ENCODE data around the gene BTBD3. TPM values are rescaled to one million over a fixed set of nuclear protein-coding genes. Genes with fewer than 3 reads are reported as not detected.

Gene BTBD3
- total RNA-seq, 2 experiments from 2014 or later: 0.82 TPM; not detected in 1

GRCh38 chr20:11882651-11883050 is 35.0 kb upstream of the BTBD3 start:
- no peak for TF ChIP-seq EZH2phosphoT487 (IDR thresholded peaks at IDR 0.05; ENCODE audit: borderline replicate concordance, low read depth, low read length)
- no peak for TF ChIP-seq CTCF (conservative IDR thresholded peaks at IDR 0.05; ENCODE audit: low read length)
- no peak for DNase-seq (ENCODE audit: low spot score)
- Histone ChIP-seq H3K4me1 (ENCODE audit: insufficient read depth, low read length, poor library complexity, severe bottlenecking) (no peaks in the 10 kb centered on the region), H3K36me3 (ENCODE audit: insufficient read depth, low read length) (no peaks in the 10 kb centered on the region), H3K4me3 (ENCODE audit: low read depth, low read length, poor library complexity, severe bottlenecking) (no peak overlapping the region), H3K79me2 (ENCODE audit: insufficient read depth, low read depth, low read length) (no peaks in the 10 kb centered on the region), H3K27ac (ENCODE audit: low read depth, low read length, poor library complexity, severe bottlenecking) (no peak overlapping the region), H3K4me2 (ENCODE audit: low read length) (no peak overlapping the region), H4K20me1 (ENCODE audit: insufficient read depth, low read length) (no peaks in the 10 kb centered on the region), H3K9me2 (ENCODE audit: insufficient read depth, low read length) (no peaks in the 10 kb centered on the region), H2AFZ (ENCODE audit: low read length) (no peak overlapping the region), H3K9me3 (ENCODE audit: low read length) (no peaks in the 10 kb centered on the region)
- BruUV-seq (replicated peaks): no TSS peak
- intact Hi-C loops (cut with micrococcal nuclease; ENCODE audit: unreplicated experiment): no loop called here
- ChIA-PET CTCF (ENCODE audit: unreplicated experiment) (no interaction called here), POLR2A (no interaction called here)

- ChIA-PET CTCF (ENCODE audit: unreplicated experiment) (no interaction called here), POLR2A (no interaction called here)
- Histone ChIP-seq H4K20me1 (ENCODE audit: insufficient read depth, low read length) (no peaks in the 10 kb centered on the region), H2AFZ (ENCODE audit: low read length) (no peak overlapping the region), H3K4me2 (ENCODE audit: low read length) (no peak overlapping the region), H3K36me3 (ENCODE audit: insufficient read depth, low read length) (no peaks in the 10 kb centered on the region), H3K4me3 (ENCODE audit: low read depth, low read length, poor library complexity, severe bottlenecking) (no peak overlapping the region), H3K9me2 (ENCODE audit: insufficient read depth, low read length) (no peaks in the 10 kb centered on the region), H3K79me2 (ENCODE audit: insufficient read depth, low read depth, low read length) (no peaks in the 10 kb centered on the region), H3K9me3 (ENCODE audit: low read length) (no peaks in the 10 kb centered on the region), H3K27ac (ENCODE audit: low read depth, low read length, poor library complexity, severe bottlenecking) (no peak overlapping the region), H3K4me1 (ENCODE audit: insufficient read depth, low read length, poor library complexity, severe bottlenecking) (no peaks in the 10 kb centered on the region)
- no TSS peak for BruUV-seq (replicated peaks)
- TF ChIP-seq CTCF (conservative IDR thresholded peaks at IDR 0.05; ENCODE audit: low read length): no peak
- TF ChIP-seq EZH2phosphoT487 (IDR thresholded peaks at IDR 0.05; ENCODE audit: borderline replicate concordance, low read depth, low read length): no peak
- intact Hi-C loops (cut with micrococcal nuclease; ENCODE audit: unreplicated experiment): no loop called here
- DNase-seq (ENCODE audit: low spot score): no peak
Observed at GRCh38 chr20:11888648-11889047, 29.0 kb upstream of the BTBD3 start.

- no peak for TF ChIP-seq EZH2phosphoT487 (IDR thresholded peaks at IDR 0.05; ENCODE audit: borderline replicate concordance, low read depth, low read length)
- TF ChIP-seq CTCF (conservative IDR thresholded peaks at IDR 0.05; ENCODE audit: low read length): no peak
- H3K4me2 ChIP-seq (ENCODE audit: low read length): no peak overlapping the region
- no peak overlapping the region for H3K4me3 ChIP-seq (ENCODE audit: low read depth, low read length, poor library complexity, severe bottlenecking)
- H3K79me2 ChIP-seq (ENCODE audit: insufficient read depth, low read depth, low read length): no peaks in the 10 kb centered on the region
- ChIA-PET POLR2A (no interaction called here), CTCF (ENCODE audit: unreplicated experiment) (no interaction called here)
- intact Hi-C loops (cut with micrococcal nuclease; ENCODE audit: unreplicated experiment): no loop called here
- no peaks in the 10 kb centered on the region for H3K9me3 ChIP-seq (ENCODE audit: low read length)
- no peaks in the 10 kb centered on the region for H3K9me2 ChIP-seq (ENCODE audit: insufficient read depth, low read length)
- no TSS peak for BruUV-seq (replicated peaks)
- no peak overlapping the region for H3K27ac ChIP-seq (ENCODE audit: low read depth, low read length, poor library complexity, severe bottlenecking)
- no peaks in the 10 kb centered on the region for H3K36me3 ChIP-seq (ENCODE audit: insufficient read depth, low read length)
- no peaks in the 10 kb centered on the region for H4K20me1 ChIP-seq (ENCODE audit: insufficient read depth, low read length)
- no peaks in the 10 kb centered on the region for H3K4me1 ChIP-seq (ENCODE audit: insufficient read depth, low read length, poor library complexity, severe bottlenecking)
- DNase-seq (ENCODE audit: low spot score): no peak
- no peak overlapping the region for H2AFZ ChIP-seq (ENCODE audit: low read length)
Observed at GRCh38 chr20:11890331-11891076, 27.2 kb upstream of the BTBD3 start.

All from OCI-LY7 (cell line).